Measurements from ENCODE around the gene ABHD12. TPM values are rescaled to one million over a fixed set of nuclear protein-coding genes. Genes with fewer than 3 reads are reported as not detected.
A peak's percentile ranks its signal among the peaks of the same experiment; 100 is the strongest.

ABHD12 gene
- total RNA-seq, 2 donors from 2014 or later: 70.1 to 84.7 TPM

GRCh38 chr20:25277051-25277801, 113.4 kb downstream of the ABHD12 start:
- Histone ChIP-seq H3K4me1 (replicated peaks) (peaks cover 35% of the 10 kb centered on the region), H3K36me3 (peaks cover 0 to 4% of the 10 kb centered on the region in 2 donors), H3K27me3 (replicated peaks; ENCODE audit: insufficient read depth) (no peaks in the 10 kb centered on the region), H3K4me3 (no peak overlapping the region), H3K9me3 (no peaks in the 10 kb centered on the region), H3K27ac (peak overlapping the region in 1 of 2 donors; percentile 80)
- intact Hi-C loops (cut with DNase I): no loop called here
- 70% methylated on average over 24 of the region's 24 CpGs for WGBS
- TF ChIP-seq CTCF (IDR thresholded peaks at IDR 0.05) (no peak), POLR2AphosphoS5 (IDR thresholded peaks at IDR 0.05) (no peak), POLR2A (IDR thresholded peaks at IDR 0.05) (no peak)
- DNase-seq (ENCODE audit: low spot score): no peak

GRCh38 chr20:25276533-25277050, 114.0 kb downstream of the ABHD12 start:
- TF ChIP-seq POLR2A (IDR thresholded peaks at IDR 0.05): no peak
- TF ChIP-seq CTCF (IDR thresholded peaks at IDR 0.05): no peak
- TF ChIP-seq POLR2AphosphoS5 (IDR thresholded peaks at IDR 0.05): no peak
- H3K27me3 ChIP-seq (replicated peaks; ENCODE audit: insufficient read depth): no peaks in the 10 kb centered on the region
- DNase-seq (ENCODE audit: low spot score): no peak

GRCh38 chr20:25275813-25276532, 114.7 kb downstream of the ABHD12 start:
- Histone ChIP-seq H3K27ac (peak overlapping the region in 1 of 2 donors; percentile 80), H3K4me3 (no peak overlapping the region), H3K27me3 (replicated peaks; ENCODE audit: insufficient read depth) (no peaks in the 10 kb centered on the region), H3K4me1 (replicated peaks) (peaks cover 36% of the 10 kb centered on the region), H3K9me3 (no peaks in the 10 kb centered on the region), H3K36me3 (peaks cover 0 to 4% of the 10 kb centered on the region in 2 donors)
- DNase-seq (ENCODE audit: low spot score): no peak
- TF ChIP-seq POLR2A (IDR thresholded peaks at IDR 0.05) (no peak), CTCF (IDR thresholded peaks at IDR 0.05) (no peak), POLR2AphosphoS5 (IDR thresholded peaks at IDR 0.05) (no peak)
- intact Hi-C loops (cut with DNase I): no loop called here
- 93% methylated on average over 20 of the region's 20 CpGs for WGBS

More at GRCh38 chr20:25276533-25277050, 114.0 kb downstream of the ABHD12 start:
- H3K4me1 ChIP-seq (replicated peaks): peaks cover 37% of the 10 kb centered on the region
- H3K36me3 ChIP-seq: peaks cover 0 to 4% of the 10 kb centered on the region in 2 donors
- peak overlapping the region in 1 of 2 donors; percentile 80 for H3K27ac ChIP-seq
- whole genome bisulfite sequencing: 88% methylated on average over 24 of the region's 24 CpGs
- intact Hi-C loops (cut with DNase I): no loop called here
- no peaks in the 10 kb centered on the region for H3K9me3 ChIP-seq
- no peak overlapping the region for H3K4me3 ChIP-seq

GRCh38 chr20:25274891-25275812, 115.5 kb downstream of the ABHD12 start:
- H3K36me3 ChIP-seq: peaks cover 0 to 4% of the 10 kb centered on the region in 2 donors

More at GRCh38 chr20:25274891-25275812, 115.5 kb downstream of the ABHD12 start:
- H3K4me3 ChIP-seq: no peak overlapping the region
- no peak for DNase-seq (ENCODE audit: low spot score)
- WGBS: 89% methylated on average over 32 of the region's 32 CpGs
- H3K9me3 ChIP-seq: no peaks in the 10 kb centered on the region
- intact Hi-C loops (cut with DNase I): no loop called here
- no peaks in the 10 kb centered on the region for H3K27me3 ChIP-seq (replicated peaks; ENCODE audit: insufficient read depth)
- TF ChIP-seq POLR2AphosphoS5 (IDR thresholded peaks at IDR 0.05) (no peak), POLR2A (IDR thresholded peaks at IDR 0.05) (no peak), CTCF (IDR thresholded peaks at IDR 0.05) (no peak)
- peak overlapping the region; percentile 70 to 80 for H3K27ac ChIP-seq
- H3K4me1 ChIP-seq (replicated peaks): peaks cover 28% of the 10 kb centered on the region
